ENCODE data around the gene PTPN14. TPM values are rescaled to one million over a fixed set of nuclear protein-coding genes. Genes with fewer than 3 reads are reported as not detected.
"Not testable (repeated sequence)": the region's sequence is repeated elsewhere in the genome, so short reads cannot be mapped to it uniquely, and the experiment has no call there.

The PTPN14 gene
- polyA plus RNA-seq, 1 experiment = 34.2 TPM

DNA sequence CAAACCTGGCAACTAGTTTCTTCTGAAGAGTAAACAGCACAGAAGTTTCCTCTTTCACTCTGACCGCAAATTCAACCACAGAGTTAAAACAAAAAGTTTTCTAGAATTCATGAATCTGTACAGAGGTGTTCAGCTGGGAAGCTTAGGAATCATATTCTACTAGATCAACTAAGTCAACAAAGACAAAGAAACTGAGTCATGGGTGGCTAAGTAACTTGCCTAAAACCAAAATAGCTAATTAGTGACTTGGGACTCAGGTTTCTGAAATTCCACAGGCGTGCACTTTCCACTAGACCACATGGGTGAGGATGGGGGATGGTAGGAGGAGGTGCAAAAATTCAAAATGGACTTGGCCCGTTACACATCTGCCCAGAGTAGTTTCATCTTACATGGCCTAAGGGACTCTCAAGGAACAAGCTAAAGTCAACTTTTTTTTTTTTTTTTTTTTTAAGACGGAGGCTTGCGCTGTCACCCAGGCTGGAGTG is 25.8 kb downstream of the PTPN14 start:
- Histone ChIP-seq H3K4me3 (ENCODE audit: low read depth, low read length) (no peak overlapping the region), H3K27ac (ENCODE audit: low read depth, low read length) (no peak overlapping the region), H3K27me3 (ENCODE audit: control insufficient read depth, insufficient read depth, low read length) (no peaks in the 10 kb centered on the region), H3K9me3 (ENCODE audit: control insufficient read depth, insufficient read depth, low read length) (no peaks in the 10 kb centered on the region)
- no peak for DNase-seq (ENCODE audit: low read depth, low spot score)
- TF ChIP-seq, protein P1, sequence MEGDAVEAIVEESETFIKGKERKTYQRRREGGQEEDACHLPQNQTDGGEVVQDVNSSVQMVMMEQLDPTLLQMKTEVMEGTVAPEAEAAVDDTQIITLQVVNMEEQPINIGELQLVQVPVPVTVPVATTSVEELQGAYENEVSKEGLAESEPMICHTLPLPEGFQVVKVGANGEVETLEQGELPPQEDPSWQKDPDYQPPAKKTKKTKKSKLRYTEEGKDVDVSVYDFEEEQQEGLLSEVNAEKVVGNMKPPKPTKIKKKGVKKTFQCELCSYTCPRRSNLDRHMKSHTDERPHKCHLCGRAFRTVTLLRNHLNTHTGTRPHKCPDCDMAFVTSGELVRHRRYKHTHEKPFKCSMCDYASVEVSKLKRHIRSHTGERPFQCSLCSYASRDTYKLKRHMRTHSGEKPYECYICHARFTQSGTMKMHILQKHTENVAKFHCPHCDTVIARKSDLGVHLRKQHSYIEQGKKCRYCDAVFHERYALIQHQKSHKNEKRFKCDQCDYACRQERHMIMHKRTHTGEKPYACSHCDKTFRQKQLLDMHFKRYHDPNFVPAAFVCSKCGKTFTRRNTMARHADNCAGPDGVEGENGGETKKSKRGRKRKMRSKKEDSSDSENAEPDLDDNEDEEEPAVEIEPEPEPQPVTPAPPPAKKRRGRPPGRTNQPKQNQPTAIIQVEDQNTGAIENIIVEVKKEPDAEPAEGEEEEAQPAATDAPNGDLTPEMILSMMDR (IDR thresholded peaks at IDR 0.05; ENCODE audit: low read depth, low read length) = no peak
- ChIA-PET POLR2A (no interaction called here), CTCF (interaction anchor here (0.6 to 1.2 kb wide), 3 partner anchors 102 to 193 kb away, joined by 3 to 6 read pairs (median 5); no protein-coding TSS in a partner anchor)

DNA sequence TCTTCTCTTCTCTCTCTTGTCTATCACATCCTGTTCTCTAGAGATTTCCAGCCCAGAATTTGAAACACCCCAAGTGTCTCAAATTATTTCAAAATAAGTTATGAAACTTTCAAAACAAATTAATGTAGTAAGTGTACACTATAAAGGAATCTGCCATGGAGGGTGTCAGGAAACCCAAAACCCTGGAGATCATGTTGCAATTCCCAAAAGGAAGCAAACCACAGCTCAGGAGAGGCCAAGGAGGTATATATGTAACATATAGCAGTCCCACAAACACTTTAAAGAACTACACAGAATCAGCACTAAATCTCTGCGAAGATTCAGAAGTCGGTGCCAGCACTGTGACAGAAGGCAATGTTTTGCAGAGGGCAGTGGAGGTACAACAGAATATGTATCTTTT is 26.6 kb downstream of the PTPN14 start:
- H3K4me3 ChIP-seq (ENCODE audit: low read depth, low read length) = no peak overlapping the region
- no peaks in the 10 kb centered on the region for H3K9me3 ChIP-seq (ENCODE audit: control insufficient read depth, insufficient read depth, low read length)
- H3K27ac ChIP-seq (ENCODE audit: low read depth, low read length) = no peak overlapping the region
- CTCF ChIA-PET = no interaction called here
- no peaks in the 10 kb centered on the region for H3K27me3 ChIP-seq (ENCODE audit: control insufficient read depth, insufficient read depth, low read length)
- TF ChIP-seq, protein P1 (IDR thresholded peaks at IDR 0.05; ENCODE audit: low read depth, low read length) = no peak
- no peak for DNase-seq (ENCODE audit: low read depth, low spot score)
- POLR2A ChIA-PET = no interaction called here

DNA sequence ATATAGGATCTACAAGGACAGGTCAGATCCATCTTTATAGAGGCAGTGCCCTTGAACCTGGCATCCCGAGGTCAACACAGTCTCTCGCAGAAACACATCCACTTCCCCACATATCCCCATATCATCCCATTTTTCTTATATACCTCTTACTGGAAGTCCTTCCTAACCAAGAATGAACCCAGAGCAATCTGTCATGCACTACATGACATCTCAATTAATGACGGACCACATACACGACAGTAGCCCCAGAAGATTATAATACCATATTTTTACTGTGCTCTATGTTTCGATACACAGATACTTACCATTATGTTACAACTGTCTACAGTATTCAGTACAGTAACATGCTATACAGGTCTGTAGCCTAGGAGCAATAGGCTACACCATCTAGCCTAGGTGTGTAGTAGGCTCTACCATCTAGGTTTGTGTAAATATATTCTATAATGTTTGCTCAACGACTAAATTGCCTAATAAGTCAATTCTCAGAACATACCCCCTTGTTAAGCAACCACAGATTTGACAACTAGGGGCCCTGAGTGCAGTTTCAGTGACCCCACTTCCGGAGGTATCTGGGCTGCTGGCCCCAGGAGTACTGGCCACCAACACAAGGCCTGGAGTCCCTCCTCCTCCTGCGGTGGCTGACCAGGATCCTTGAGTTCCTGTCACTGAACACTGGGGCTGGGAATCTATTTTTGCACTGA is 28.1 kb downstream of the PTPN14 start:
- ChIA-PET CTCF (interaction anchor here (0.6 kb wide), 1 partner anchor 22 kb away, joined by 9 read pairs; no protein-coding TSS in a partner anchor), POLR2A (no interaction called here)
- no peak overlapping the region for H3K4me3 ChIP-seq (ENCODE audit: low read depth, low read length)

DNA sequence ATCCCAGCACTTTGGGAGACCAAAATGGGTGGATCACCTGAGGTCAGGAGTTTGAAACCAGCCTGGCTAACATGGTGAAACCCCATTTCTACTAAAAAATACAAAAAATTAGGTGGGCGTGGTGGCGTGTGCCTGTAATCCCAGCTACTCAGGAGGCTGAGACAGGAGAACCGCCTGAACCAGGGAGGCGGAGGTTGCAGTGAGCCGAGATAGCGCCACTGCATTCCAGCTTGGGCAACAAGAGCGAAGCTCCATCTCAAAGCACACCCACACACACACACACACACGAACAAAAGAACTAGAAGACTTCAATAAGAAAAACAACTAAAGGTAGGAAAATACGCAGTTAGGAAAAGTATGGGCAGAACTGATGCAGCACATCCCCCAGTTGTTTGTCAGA is 29.9 kb downstream of the PTPN14 start:
- POLR2A ChIA-PET; H3K9me3 ChIP-seq (ENCODE audit: control insufficient read depth, insufficient read depth, low read length); H3K27me3 ChIP-seq (ENCODE audit: control insufficient read depth, insufficient read depth, low read length); H3K4me3 ChIP-seq (ENCODE audit: low read depth, low read length); DNase-seq (ENCODE audit: low read depth, low spot score); H3K27ac ChIP-seq (ENCODE audit: low read depth, low read length): not testable (repeated sequence)
- CTCF ChIA-PET = interaction anchor here (0.9 to 1.1 kb wide), 3 partner anchors 28 to 189 kb away, joined by 3 to 5 read pairs (median 3); no protein-coding TSS in a partner anchor

More for the DNA sequence above, 28.1 kb downstream of the PTPN14 start:
- Histone ChIP-seq H3K27ac (ENCODE audit: low read depth, low read length) (no peak overlapping the region), H3K27me3 (ENCODE audit: control insufficient read depth, insufficient read depth, low read length) (no peaks in the 10 kb centered on the region), H3K9me3 (ENCODE audit: control insufficient read depth, insufficient read depth, low read length) (no peaks in the 10 kb centered on the region)
- TF ChIP-seq, protein P1 (IDR thresholded peaks at IDR 0.05; ENCODE audit: low read depth, low read length) = no peak
- DNase-seq (ENCODE audit: low read depth, low spot score) = no peak

DNA sequence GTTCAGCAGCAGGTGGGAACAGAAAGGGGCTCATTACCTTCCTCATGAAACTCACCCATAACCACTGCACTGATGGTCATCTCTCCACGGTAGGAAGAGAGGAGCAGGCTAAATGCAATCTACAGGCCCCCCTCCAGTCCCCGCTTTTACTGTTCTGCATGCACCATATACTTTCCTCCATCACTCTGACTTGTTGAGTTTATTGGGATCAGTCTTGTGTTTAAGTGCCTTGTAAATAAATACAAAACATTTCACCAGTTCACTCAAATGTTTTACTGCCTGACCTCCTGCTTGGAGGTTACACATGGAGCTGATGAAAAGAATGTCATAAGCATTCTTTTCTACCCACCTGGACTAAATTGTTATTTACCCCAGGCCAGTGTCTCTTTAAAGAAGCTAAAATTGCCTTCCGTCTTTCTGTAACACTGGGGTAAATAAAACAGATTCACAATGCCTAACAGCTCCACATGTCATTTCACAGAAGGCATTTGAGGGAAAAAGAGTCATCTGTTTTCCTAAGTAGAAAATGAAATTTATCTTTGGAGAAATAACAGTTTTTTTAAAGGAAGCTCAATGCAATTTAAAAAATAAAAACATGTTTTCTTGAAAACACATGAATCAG is 30.7 kb downstream of the PTPN14 start:
- ChIA-PET CTCF (interaction anchor here (0.9 kb wide), 1 partner anchor 188 kb away, joined by 5 read pairs; no protein-coding TSS in a partner anchor), POLR2A (no interaction called here)

More for the DNA sequence above, 30.7 kb downstream of the PTPN14 start:
- Histone ChIP-seq H3K9me3 (ENCODE audit: control insufficient read depth, insufficient read depth, low read length) (no peaks in the 10 kb centered on the region), H3K4me3 (ENCODE audit: low read depth, low read length) (no peak overlapping the region), H3K27me3 (ENCODE audit: control insufficient read depth, insufficient read depth, low read length) (no peaks in the 10 kb centered on the region), H3K27ac (ENCODE audit: low read depth, low read length) (no peak overlapping the region)
- TF ChIP-seq, protein P1 (IDR thresholded peaks at IDR 0.05; ENCODE audit: low read depth, low read length) = no peak
- no peak for DNase-seq (ENCODE audit: low read depth, low spot score)

All from AG04450 (cell line).